PC-3 (cell line): ENCODE data around the gene RGMB. TPM values are rescaled to one million over a fixed set of nuclear protein-coding genes. Genes with fewer than 3 reads are reported as not detected.
"Not testable (repeated sequence)": the region's sequence is repeated elsewhere in the genome, so short reads cannot be mapped to it uniquely, and the experiment has no call there.

Experiments
- ATAC-seq: fragments of 200-7000 bp; cut with Tn5 transposase; 2 replicates; pipeline ENCODE4 v1.9.1; 2020; ENCODE audit warnings: mild to moderate bottlenecking, moderate library complexity
- BruUV-seq: library from RNA; stranded (reverse); fragments of 400-500 nt; replicated peaks from 2 replicates; lab custom pipeline; 2021; lab: Mats Ljungman, UMichigan
- CTCF ChIA-PET: fragments of 300-600 bp; sonication (Branson Sonifier 250); formaldehyde crosslinking; loops from one replicate; lab custom pipeline; 2022; ENCODE audit warnings: antibody characterized with exemption; lab: Charles Lee
- POLR2A ChIA-PET: fragments of 300-600 bp; sonication (Branson Sonifier 250); formaldehyde crosslinking; loops from one replicate; lab custom pipeline; 2022; ENCODE audit warnings: antibody characterized with exemption; ENCODE audit not compliant: unreplicated experiment; lab: Charles Lee
- DNase-seq: peaks from one replicate; pipeline ENCODE4 v3.0.0-alpha.2; 2015
- H2AFZ ChIP-seq: fragments of 300-600 bp; sonication (generic); 2 replicates; pipeline ENCODE4 v1.6.0; 2016; ENCODE audit warnings: antibody characterized with exemption, low read length
- H3F3A ChIP-seq: fragments of 300-600 bp; sonication (generic); one replicate; pipeline ENCODE4 v1.6.0; 2017; ENCODE audit warnings: antibody characterized with exemption, low read length, control low read depth, mild to moderate bottlenecking; ENCODE audit not compliant: unreplicated experiment
- H3K27ac ChIP-seq: fragments of 300-600 bp; sonication (generic); 2 replicates; pipeline ENCODE4 v1.5.1; 2016; ENCODE audit warnings: mild to moderate bottlenecking, low read length
- H3K27me3 ChIP-seq: fragments of 300-600 bp; sonication (generic); 2 replicates; pipeline ENCODE4 v1.6.1; 2016; ENCODE audit warnings: low read length, mixed read lengths
- H3K36me3 ChIP-seq: fragments of 300-600 bp; sonication (generic); 2 replicates; pipeline ENCODE4 v1.6.1; 2016; ENCODE audit warnings: low read depth, mixed run types, low read length, mixed read lengths
- H3K4me1 ChIP-seq: fragments of 300-600 bp; sonication (generic); 2 replicates; pipeline ENCODE4 v1.5.1; 2016; ENCODE audit warnings: low read length; ENCODE audit not compliant: insufficient read depth
- H3K4me2 ChIP-seq: fragments of 300-600 bp; sonication (generic); 2 replicates; pipeline ENCODE4 v1.6.0; 2016; ENCODE audit warnings: low read length
- H3K4me3 ChIP-seq: fragments of 300-600 bp; sonication (generic); 2 replicates; pipeline ENCODE4 v1.5.1; 2016; ENCODE audit warnings: mild to moderate bottlenecking, low read length, mixed read lengths
- H3K79me2 ChIP-seq: fragments of 300-600 bp; sonication (generic); 2 replicates; pipeline ENCODE4 v1.6.1; 2017; ENCODE audit warnings: low read length, mixed read lengths
- H3K9ac ChIP-seq: fragments of 300-600 bp; sonication (generic); 2 replicates; pipeline ENCODE4 v1.6.0; 2016; ENCODE audit warnings: mild to moderate bottlenecking, low read length
- H3K9me2 ChIP-seq: fragments of 300-600 bp; sonication (generic); replicated peaks from 2 replicates; pipeline ENCODE4 v1.6.1; 2016; ENCODE audit warnings: mixed run types, low read length, mixed read lengths
- H3K9me3 ChIP-seq: fragments of 300-600 bp; sonication (generic); 2 replicates; pipeline ENCODE4 v1.6.1; 2016; ENCODE audit warnings: low read length, mixed read lengths
- H4K20me1 ChIP-seq: fragments of 300-600 bp; sonication (generic); 2 replicates; pipeline ENCODE4 v1.6.1; 2016; ENCODE audit warnings: low read length, mixed read lengths
- EZH2 ChIP-seq: fragments of 300-600 bp; sonication (generic); IDR thresholded peaks from one replicate; pipeline ENCODE4 v1.6.1; 2017; ENCODE audit warnings: antibody characterized with exemption, mild to moderate bottlenecking, low read length; ENCODE audit not compliant: unreplicated experiment
- EZH2phosphoT487 ChIP-seq: fragments of 300-600 bp; sonication (generic); IDR thresholded peaks from 2 replicates; pipeline ENCODE4 v1.6.1; 2018; ENCODE audit warnings: mild to moderate bottlenecking, antibody characterized with exemption, low read length, borderline replicate concordance
- intact Hi-C: fragments of 100-400 bp; cut with micrococcal nuclease; formaldehyde crosslinking; loops from 2 replicates; pipeline ENCODE4 v1.9.0; 2023
- total RNA-seq: library from RNA; depleted of rRNA; stranded (reverse); fragments of >200 nt; gene quantifications from 2 replicates; pipeline ENCODE4 v1.2.3, GENCODE V29; 2014
- TF ChIP-seq, protein P1 (sequence below): fragments of 300-600 bp; sonication (generic); conservative IDR thresholded peaks from 2 replicates; pipeline ENCODE4 v1.5.1; 2017; ENCODE audit warnings: antibody characterized with exemption, low read depth, mild to moderate bottlenecking, low read length

The RGMB gene
- total RNA-seq, 1 experiment from 2014 or later: 31.1 TPM

DNA sequence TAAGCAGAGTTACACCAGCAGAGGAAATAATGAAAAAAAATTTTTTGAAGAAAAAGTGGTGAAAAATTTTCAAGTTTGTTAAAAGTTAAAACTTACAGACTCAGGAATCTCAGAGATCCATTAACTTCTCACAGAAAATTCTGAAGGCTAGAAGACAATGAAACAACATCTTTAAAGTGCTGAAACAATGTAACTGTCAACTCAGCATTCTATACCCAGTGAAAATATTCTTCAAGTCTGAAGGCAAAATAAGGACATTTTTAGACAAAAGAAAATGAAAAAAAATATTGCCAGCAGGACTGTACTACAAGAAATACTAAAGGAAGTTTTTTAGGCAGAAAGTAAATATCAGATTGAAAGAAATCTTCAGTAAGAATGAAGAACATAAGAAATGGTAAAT lies 36.7 kb upstream of the RGMB start:
- H3K9me3 ChIP-seq: no peaks in the 10 kb centered on the region
- no peak overlapping the region for H3K4me3 ChIP-seq
- no peak overlapping the region for H3K27ac ChIP-seq
- H2AFZ ChIP-seq: no peak overlapping the region
- ATAC-seq (no peak), DNase-seq (no peak)
- no peaks in the 10 kb centered on the region for H3K9me2 ChIP-seq
- ChIA-PET POLR2A (no interaction called here), CTCF (no interaction called here)
- peaks cover 9% of the 10 kb centered on the region; the same call in 1 of the 2 replicates for H3K4me1 ChIP-seq
- H3K4me2 ChIP-seq: no peak overlapping the region
- no peaks in the 10 kb centered on the region for H4K20me1 ChIP-seq
- no peaks in the 10 kb centered on the region for H3K36me3 ChIP-seq
- intact Hi-C loops: no loop called here
- no peaks in the 10 kb centered on the region for H3K27me3 ChIP-seq
- H3F3A ChIP-seq: no peaks in the 10 kb centered on the region
- BruUV-seq: no TSS peak
- TF ChIP-seq EZH2phosphoT487 (no peak), EZH2 (no peak)
- TF ChIP-seq, protein P1, sequence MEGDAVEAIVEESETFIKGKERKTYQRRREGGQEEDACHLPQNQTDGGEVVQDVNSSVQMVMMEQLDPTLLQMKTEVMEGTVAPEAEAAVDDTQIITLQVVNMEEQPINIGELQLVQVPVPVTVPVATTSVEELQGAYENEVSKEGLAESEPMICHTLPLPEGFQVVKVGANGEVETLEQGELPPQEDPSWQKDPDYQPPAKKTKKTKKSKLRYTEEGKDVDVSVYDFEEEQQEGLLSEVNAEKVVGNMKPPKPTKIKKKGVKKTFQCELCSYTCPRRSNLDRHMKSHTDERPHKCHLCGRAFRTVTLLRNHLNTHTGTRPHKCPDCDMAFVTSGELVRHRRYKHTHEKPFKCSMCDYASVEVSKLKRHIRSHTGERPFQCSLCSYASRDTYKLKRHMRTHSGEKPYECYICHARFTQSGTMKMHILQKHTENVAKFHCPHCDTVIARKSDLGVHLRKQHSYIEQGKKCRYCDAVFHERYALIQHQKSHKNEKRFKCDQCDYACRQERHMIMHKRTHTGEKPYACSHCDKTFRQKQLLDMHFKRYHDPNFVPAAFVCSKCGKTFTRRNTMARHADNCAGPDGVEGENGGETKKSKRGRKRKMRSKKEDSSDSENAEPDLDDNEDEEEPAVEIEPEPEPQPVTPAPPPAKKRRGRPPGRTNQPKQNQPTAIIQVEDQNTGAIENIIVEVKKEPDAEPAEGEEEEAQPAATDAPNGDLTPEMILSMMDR: no peak
- no peak overlapping the region for H3K9ac ChIP-seq
- H3K79me2 ChIP-seq: no peaks in the 10 kb centered on the region

DNA sequence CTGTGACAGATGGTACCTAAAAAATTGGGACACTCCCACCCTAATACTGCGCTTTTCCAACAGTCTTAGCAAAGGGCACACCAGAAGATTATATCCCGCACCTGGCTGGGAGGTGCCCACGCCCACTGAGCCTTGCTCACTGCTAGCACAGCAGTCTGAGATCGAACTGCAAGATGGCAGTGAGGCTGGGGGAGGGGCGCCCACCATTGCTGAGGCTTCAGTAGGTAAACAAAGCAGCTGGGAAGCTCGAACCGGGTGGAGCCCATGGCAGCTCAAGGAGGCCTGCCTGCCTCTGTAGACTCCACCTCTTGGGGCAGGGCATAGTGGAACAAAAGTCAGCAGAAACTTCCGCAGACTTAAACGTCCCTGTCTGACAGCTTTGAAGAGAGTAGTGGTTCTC lies 36.0 kb upstream of the RGMB start:
- ATAC-seq, BruUV-seq, H3K27ac ChIP-seq, H2AFZ ChIP-seq, H3K4me3 ChIP-seq, intact Hi-C loops, H3K4me1 ChIP-seq, CTCF ChIA-PET, H3K9ac ChIP-seq, H3K4me2 ChIP-seq, DNase-seq, H3K79me2 ChIP-seq, H3K36me3 ChIP-seq, H3F3A ChIP-seq, H3K9me2 ChIP-seq, H4K20me1 ChIP-seq, POLR2A ChIA-PET, H3K27me3 ChIP-seq, H3K9me3 ChIP-seq: not testable (repeated sequence)

DNA sequence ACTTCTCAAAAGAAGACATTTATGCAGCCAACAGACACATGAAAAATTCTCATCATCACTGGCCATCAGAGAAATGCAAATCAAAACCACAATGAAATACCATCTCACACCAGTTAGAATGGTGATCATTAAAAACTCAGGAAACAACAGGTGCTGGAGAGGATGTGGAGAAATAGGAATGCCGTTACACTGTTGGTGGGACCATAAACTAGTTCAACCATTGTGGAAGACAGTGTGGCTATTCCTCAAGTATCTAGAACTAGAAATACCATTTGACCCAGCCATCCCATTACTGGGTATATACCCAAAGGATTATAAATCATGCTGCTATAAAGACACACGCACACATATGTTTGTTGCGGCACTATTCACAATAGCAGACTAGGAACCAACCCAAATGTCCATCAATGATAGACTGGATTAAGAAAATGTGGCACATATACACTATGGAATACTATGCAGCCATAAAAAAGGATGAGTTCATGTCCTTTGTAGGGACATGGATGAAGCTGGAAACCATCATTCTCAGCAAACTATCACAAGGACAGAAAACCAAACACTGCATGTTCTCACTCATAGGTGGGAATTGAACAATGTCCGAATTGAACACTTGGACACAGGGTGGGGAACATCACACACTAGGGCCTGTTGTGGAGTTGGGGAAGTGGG lies 34.8 kb upstream of the RGMB start:
- BruUV-seq, intact Hi-C loops: not testable (repeated sequence)

DNA sequence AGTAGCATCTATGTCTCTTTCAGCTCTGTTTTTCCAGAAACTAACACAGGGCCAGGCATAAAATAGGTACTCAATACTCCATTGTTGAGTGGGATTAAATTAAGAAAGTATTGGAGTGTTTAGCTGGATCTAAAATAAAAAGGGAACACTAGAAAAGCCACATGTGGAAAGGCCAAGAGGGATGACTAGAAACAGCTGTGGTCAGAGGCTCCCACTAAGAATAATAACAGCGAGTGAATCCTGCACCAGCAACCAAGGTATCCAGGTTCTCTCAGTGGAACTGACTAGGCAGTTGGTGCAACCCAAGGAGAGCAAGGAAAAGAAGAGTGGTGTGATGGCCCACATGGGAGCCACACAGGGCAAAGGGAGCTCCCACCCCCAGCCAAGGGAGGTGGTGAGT lies 31.5 kb upstream of the RGMB start:
- TF ChIP-seq, protein P1: no peak
- TF ChIP-seq EZH2: no peak
- TF ChIP-seq EZH2phosphoT487: no peak
- no TSS peak for BruUV-seq

More for the DNA sequence above, 34.8 kb upstream of the RGMB start:
- H4K20me1 ChIP-seq, H3F3A ChIP-seq, H3K9me2 ChIP-seq, H3K27ac ChIP-seq, H3K4me3 ChIP-seq, H3K36me3 ChIP-seq, DNase-seq, H2AFZ ChIP-seq, H3K9ac ChIP-seq, H3K9me3 ChIP-seq, POLR2A ChIA-PET, H3K27me3 ChIP-seq, CTCF ChIA-PET, H3K4me1 ChIP-seq, H3K79me2 ChIP-seq, ATAC-seq, H3K4me2 ChIP-seq: not testable (repeated sequence)

More for the DNA sequence above, 31.5 kb upstream of the RGMB start:
- Histone ChIP-seq H3K27ac (no peak overlapping the region), H3K9ac (no peak overlapping the region), H3K27me3 (no peaks in the 10 kb centered on the region), H3K4me2 (no peak overlapping the region), H3K79me2 (no peaks in the 10 kb centered on the region), H3K36me3 (no peaks in the 10 kb centered on the region), H3K9me2 (no peaks in the 10 kb centered on the region), H3F3A (no peaks in the 10 kb centered on the region), H2AFZ (no peak overlapping the region), H3K4me3 (no peak overlapping the region), H4K20me1 (no peaks in the 10 kb centered on the region), H3K9me3 (no peaks in the 10 kb centered on the region), H3K4me1 (no peaks in the 10 kb centered on the region)
- intact Hi-C loops: no loop called here
- ChIA-PET POLR2A (no interaction called here), CTCF (no interaction called here)
- DNase-seq (no peak), ATAC-seq (no peak)
